Femur (tissue), 1 donor: ENCODE measurements around the gene TMEM273.

Experiments
- DNase-seq: peaks from one replicate; pipeline ENCODE4 v3.0.0-alpha.2; 2017

TMEM273 gene

DNA sequence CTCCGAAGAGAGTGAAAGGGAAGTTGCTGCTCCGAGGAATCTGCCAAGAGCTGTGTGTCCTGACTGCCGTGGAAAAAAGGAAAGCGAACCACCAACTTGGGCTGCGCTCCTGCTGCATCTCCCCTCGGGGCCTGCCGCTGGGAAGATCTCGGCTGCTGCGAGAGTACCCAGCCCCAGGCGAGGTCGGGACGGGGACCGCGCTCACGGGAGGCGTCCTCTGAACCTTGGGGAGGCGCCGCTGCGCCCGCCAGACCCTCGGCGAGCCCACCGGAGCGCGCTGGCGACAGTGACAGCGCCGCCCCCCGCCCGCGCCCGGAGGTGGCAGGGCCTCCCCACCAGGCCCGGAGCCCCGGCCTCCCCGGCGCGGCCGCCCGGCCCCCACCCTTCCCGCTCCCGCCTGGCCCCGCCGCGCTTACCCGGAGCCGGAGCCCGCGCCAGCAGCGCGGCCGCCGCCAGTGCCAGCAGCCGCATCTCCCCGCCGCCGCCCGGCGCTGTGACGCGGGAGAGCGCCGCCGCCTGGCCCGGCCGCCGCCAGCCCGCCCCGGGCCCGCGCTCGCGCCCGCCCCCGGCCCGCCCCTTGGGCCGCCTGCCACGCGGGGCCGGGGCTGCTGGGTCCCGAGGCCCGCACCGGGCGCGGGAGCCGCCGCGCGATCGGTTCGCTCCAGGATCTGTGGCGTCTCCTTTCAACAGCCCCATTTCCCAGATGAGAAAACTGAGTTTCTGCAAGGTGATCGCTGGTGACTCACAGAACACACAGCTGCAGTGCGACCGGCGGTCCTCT, 73.0 kb downstream of the TMEM273 start, which contains the start of gene VSTM4:
Gene VSTM4 (minus strand): TSS at position 508 of the 781 bp plus-strand sequence. CDS start 37 bp downstream, at position 471.
- peak; percentile 70 for DNase-seq

DNA sequence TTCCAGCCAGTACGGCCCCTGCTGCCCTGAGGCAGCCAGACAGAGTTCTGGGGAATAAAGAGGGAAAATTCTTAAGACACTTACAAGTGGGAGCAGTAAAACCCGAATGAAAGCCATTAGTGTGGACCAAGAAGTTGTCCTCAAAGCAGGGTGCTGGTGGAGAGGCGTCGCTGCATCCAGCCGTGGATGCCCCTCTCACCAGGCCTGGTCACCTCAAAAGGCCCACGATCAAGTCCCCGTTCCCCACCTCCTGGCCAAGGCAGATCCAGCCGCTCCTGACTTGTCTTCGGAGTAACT, 73.5 kb downstream of the TMEM273 start:
- no peak for DNase-seq

DNA sequence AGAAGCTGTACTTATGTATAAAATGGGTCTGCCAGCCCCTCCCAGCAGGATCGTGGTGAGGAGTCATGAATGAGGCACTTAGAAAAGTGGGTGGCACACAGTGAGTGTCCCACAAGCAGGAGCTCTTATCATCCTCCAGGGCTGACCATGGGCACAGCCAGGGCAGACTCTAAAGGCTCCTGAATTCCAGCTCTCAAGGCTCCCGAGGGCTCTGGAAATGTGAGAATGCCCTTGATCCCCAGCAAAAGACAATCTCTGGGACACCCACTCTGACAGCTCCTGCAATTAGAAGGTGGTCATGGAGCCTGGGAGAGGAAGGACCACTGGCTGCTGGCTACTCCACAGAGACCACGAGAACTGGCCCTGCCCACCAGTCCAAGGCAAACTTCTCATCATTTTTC, 74.5 kb downstream of the TMEM273 start:
- DNase-seq = no peak

DNA sequence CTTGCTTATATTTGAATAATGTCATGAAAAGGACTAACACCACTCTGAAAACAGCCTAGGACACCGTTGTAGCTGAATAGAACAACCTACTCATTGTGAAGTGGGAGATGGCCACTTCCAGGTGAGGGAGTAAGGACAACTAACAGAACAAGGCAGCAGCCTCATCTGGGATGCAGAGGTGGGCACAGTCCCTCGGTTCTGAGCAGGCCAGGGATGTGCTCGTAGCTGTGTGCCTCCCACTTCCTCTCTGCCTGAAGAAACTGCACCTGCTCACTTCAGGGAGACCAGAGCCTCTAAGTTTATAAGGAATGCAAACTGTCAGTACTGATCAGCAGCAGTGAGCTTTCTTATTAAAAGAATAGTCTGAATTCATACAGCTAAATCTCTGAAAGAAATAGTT, 75.3 kb downstream of the TMEM273 start:
- no peak for DNase-seq

DNA sequence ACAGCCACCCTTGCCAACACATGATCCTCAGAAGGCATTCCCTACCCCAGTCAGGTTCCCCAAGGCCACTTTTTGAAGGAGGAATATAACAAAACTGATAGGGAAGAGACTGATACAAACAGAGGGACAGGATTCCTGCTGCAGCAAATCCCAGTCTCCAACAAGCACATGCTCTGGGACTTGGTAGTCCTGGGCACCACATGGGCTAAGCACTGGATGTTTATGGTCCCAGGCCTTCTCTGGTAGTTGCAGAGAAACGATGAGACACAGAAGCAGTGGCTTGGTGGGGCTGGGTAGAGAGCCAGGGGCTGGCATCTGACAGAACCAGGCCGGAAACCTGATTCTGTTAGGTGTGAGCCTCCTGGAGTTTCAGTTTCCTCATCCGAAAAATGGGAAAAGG, 76.1 kb downstream of the TMEM273 start:
- DNase-seq = no peak

DNA sequence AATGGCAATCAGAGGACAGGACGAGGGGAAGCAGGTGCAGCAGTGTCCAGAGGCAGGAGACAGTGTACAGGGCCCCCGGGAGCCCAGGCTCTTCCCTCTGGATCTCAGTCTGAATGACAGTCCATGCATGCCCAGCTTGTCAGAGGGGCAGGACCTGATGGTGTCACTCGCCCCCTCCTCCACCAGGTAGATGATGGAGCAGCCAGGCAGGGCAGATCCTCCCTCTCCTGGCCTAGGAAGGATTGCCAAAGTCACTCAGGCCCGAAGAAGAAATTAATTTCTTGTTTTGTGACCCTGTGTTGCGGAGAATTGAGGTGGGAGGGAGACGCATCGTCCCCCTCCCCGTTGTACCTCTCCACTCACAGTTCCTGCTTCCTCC, 76.9 kb downstream of the TMEM273 start:
- DNase-seq = no peak

DNA sequence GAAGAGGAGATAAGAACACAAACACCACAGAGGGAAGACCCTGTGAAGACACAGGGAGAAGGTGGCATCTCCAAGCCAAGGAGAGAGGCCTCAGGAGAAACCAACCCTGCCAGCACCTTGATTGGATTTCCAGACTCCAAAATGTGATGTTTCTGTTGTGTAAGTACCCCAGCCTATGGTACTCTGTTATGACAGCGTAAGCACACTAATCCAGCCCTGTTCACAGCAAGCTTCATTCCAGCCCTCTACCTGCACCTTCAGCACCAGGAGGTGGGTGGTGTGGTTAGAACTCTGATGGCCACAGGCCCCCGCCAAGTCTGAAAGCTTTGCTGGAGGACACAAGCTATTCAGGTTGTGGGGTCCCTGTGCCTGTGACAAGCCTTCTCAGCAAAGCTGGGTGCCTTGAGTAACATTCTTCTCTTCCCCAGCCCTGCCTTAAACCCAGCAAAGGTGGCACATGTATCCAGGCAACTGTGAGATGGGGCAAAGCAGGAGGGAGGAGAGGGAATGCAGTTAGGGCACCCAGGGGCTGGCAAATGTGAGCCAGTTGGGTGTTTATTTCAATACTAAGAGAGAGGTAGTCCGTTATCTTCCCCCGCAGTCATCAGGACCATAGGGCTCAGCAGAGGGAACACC, 77.4 kb downstream of the TMEM273 start:
- DNase-seq = no peak

DNA sequence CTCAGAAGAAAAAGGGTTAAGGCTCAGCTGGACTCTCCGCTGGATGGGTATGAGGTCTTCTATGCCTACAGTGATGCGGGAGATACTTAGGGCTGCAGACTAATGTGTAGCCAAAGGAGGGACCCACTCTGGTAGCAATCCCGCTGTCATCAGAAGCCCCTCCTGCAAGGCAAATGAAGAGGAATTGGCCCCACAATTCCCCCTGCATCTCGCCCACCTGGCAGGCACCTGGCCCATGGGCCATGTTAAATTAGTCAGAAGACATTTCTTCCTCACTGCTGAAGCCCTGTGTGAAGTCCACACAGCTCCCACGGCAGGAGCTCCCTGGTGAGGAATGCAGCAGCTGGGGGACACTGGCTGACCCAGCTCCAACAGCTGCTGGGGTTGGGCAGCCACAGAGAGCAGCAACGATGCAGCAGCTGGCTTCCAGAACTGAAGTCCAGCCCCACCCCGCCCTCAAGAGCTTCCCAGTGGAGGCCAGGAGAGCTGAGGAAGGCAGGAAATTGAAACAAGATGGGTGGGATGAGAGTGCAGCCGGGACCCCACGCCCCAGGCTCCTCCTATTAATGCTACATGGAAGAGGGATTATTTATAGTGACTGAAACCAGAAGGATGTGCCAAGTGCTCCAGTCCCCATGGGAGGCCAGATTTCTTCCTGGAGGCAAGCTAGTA, 78.4 kb downstream of the TMEM273 start:
- peak; percentile 90 for DNase-seq

DNA sequence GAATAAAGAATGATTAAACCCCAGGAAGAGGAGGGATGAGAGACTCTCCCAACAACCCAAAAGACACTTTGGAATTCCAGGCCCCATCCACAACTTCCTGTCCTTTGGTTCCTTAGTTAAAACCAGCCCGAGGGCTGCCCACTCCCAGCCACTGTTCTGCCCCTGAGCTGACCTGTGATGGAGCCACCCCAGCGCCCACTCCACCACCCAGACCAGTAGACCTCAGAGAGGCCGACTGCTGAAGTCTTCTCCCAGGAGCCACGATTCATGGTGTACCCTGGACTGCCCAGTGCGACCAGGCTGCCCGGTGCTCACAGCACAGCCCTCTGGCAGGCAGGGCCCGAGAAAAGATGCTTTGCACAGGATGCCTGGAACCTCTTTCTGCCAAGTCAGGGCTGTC, 79.5 kb downstream of the TMEM273 start:
- DNase-seq = no peak

DNA sequence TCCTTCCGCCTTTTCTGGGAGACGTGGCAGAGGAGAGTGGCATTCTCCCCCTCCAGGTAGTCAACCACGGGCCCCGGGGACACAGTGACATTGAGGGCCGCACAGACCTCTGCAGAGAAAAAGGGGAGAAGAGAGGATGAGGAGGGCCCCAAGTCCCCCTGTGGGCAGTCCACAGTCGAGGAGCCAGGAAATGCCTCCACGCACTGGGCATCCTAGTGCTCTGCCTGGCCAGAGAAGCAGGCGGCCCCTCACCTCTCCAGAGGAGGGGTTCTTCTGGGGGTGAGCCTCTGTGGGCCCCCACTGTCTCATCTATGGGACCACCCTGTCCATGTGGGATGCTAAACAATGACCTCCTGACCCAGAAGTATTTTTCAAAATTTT, 80.3 kb downstream of the TMEM273 start:
- no peak for DNase-seq

DNA sequence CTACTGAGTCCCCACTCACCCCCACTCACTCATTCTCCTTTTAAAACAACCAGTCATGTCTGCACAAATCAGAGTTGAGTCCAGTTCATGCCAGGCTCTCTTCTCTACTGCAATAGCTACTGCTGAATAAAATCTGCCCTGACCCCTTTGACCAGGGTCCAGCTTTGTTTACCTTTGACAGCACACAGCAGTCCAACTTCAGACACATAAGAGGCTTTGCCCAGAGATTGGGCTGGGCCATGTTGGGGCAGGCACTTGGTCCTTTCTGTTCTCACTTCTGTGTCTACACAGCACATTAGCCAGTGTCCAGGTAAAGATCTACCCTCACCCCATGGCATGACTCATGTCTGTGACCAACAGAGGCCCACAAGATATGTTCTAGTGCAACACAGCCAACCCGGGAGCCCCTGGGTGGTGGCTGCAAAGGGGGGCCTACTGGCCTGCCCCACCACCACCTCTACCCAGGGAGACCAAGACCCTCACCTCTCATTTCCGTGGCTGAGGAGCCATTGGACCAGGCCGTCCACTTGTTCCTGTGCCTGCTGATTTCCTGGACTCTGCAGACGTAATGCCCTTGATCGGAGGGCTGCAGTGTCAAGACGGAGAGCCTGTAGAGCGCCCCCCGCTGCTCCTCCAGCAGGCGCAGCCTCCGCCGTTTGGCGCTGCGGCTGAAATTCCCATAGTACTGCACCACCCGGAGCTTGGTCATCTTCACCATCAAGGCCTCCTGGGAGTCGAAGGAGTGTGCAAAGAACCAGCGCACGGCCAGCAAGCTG, 80.9 kb downstream of the TMEM273 start:
- DNase-seq = no peak

DNA sequence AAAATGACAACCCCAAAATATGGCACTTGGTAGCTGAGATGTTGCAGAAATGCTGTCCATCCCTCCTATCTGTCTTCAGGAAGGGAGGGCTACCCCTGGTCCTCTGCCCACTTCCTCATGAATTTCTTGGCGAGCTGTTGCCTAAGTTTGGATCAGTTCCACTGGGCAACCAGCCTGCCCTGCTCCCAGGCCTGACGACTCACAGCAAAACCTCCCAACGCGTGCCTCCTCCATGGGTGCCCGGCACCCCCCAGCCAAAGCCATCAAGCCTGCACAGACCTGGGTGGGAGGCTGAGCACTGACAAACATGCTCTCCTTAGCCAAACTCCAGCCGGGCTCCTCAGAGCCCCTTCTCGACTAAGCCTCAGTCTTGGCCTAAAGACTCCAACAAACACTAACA, 81.7 kb downstream of the TMEM273 start:
- DNase-seq = no peak

DNA sequence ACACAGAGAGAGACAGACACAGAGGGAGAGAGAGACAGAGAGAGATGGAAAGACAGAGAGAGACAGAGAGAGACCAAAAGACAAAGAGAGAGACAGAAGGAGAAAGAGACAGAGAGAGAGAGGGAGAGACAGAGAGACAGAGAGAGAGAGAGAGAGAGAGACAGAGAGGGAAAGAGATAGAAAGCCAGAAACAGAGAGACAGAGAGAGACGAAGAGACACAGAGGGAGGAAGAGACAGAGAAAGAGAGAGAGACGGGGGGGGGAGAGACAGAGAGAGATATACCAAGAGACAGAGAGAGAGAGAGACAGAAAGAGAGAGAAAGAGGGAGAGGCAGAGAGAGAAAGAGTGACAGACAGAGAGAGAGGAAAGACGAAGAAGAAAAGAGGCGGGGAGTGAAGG, 83.1 kb downstream of the TMEM273 start:
- no peak for DNase-seq
